Caco-2 (cell line): ENCODE measurements around the gene SMCO2. TPM values are rescaled to one million over a fixed set of nuclear protein-coding genes. Genes with fewer than 3 reads are reported as not detected.

Experiments used
- BruUV-seq: library from RNA; stranded (reverse); fragments of 400-500 nt; replicated peaks from 2 replicates; lab custom pipeline; 2021; lab: Mats Ljungman, UMichigan
- CTCF ChIA-PET: fragments of 300-600 bp; sonication (Branson Sonifier 250); formaldehyde crosslinking; loops from one replicate; lab custom pipeline; 2022; ENCODE audit warnings: antibody characterized with exemption; lab: Charles Lee
- POLR2A ChIA-PET: fragments of 300-600 bp; sonication (Branson Sonifier 250); formaldehyde crosslinking; loops from one replicate; lab custom pipeline; 2022; ENCODE audit warnings: antibody characterized with exemption; lab: Charles Lee
- DNase-seq, 2 experiments: peaks; one replicate each; pipeline versions ENCODE4 v3.0.0 to v3.0.0-alpha.2; 2020 to 2022
- H3K27me3 ChIP-seq: replicated peaks from 2 replicates; pipeline ENCODE4 v1.6.0; 2011; ENCODE audit warnings: low read length; ENCODE audit not compliant: control insufficient read depth, insufficient read depth
- H3K36me3 ChIP-seq: 2 replicates; pipeline ENCODE4 v1.5.1; 2011; ENCODE audit warnings: low read length; ENCODE audit not compliant: control insufficient read depth, insufficient read depth
- H3K4me1 ChIP-seq: fragments of 250-450 bp; sonication (Bioruptor Pico); 2 replicates; pipeline ENCODE4 v1.5.1; 2020; ENCODE audit warnings: mild to moderate bottlenecking
- H3K4me3 ChIP-seq: 2 replicates; pipeline ENCODE4 v1.5.1; 2011; ENCODE audit warnings: low read depth, mild to moderate bottlenecking, control low read depth, low read length
- H3K9me3 ChIP-seq: fragments of 250-450 bp; sonication (Bioruptor Pico); 2 replicates; pipeline ENCODE4 v1.5.1; 2020; ENCODE audit warnings: mild to moderate bottlenecking, moderate library complexity
- H3K27ac Mint-ChIP-seq: one replicate; pipeline ENCODE4 v1.8.0; 2022; ENCODE audit warnings: mixed read lengths; ENCODE audit not compliant: unreplicated experiment
- H3K27me3 Mint-ChIP-seq: one replicate; pipeline ENCODE4 v1.8.0; 2022; ENCODE audit warnings: mixed read lengths; ENCODE audit not compliant: insufficient read depth, unreplicated experiment
- H3K36me3 Mint-ChIP-seq: one replicate; pipeline ENCODE4 v1.8.0; 2022; ENCODE audit warnings: mild to moderate bottlenecking, mixed read lengths; ENCODE audit not compliant: insufficient read depth, unreplicated experiment
- H3K4me1 Mint-ChIP-seq: one replicate; pipeline ENCODE4 v1.8.0; 2022; ENCODE audit warnings: low read depth, mixed read lengths; ENCODE audit not compliant: unreplicated experiment
- H3K4me3 Mint-ChIP-seq: one replicate; pipeline ENCODE4 v1.8.0; 2022; ENCODE audit warnings: mild to moderate bottlenecking, moderate library complexity, mixed read lengths; ENCODE audit not compliant: unreplicated experiment
- H3K9me3 Mint-ChIP-seq: one replicate; pipeline ENCODE4 v1.8.0; 2022; ENCODE audit warnings: mixed read lengths; ENCODE audit not compliant: unreplicated experiment
- CTCF ChIP-seq, 2 experiments: fragments of 200-600 bp in 1 of 2; IDR thresholded peaks; 1 replicate in 1 of 2; 2 replicates in 1 of 2; pipeline versions ENCODE4 v1.5.1 to v1.8.0; 2011 to 2022; ENCODE audit warnings: antibody characterized with exemption in 1 of 2, control low read depth in 1 of 2, inconsistent platforms in 1 of 2, low read depth in 1 of 2, low read length in 1 of 2, mild to moderate bottlenecking in 1 of 2, moderate library complexity in 1 of 2; ENCODE audit not compliant: insufficient read depth in 1 of 2, severe bottlenecking in 1 of 2, unreplicated experiment in 1 of 2
- intact Hi-C: fragments of 100-400 bp; cut with micrococcal nuclease; formaldehyde crosslinking; loops from one replicate; pipeline ENCODE4 v1.10.0; 2022; ENCODE audit not compliant: unreplicated experiment
- total RNA-seq: library from RNA; stranded (reverse); gene quantifications from 2 replicates; pipeline ENCODE4 v1.2.3, GENCODE V29; 2022

SMCO2 gene
- total RNA-seq, 1 experiment from 2014 or later, result 0.93 TPM

GRCh38 chr12:27534060-27534764 lies 87.7 kb downstream of the SMCO2 start:
- Histone ChIP-seq H3K4me1 (peaks cover 3% of the 10 kb centered on the region; the same call in 1 of the 2 replicates), H3K27me3 (no peaks in the 10 kb centered on the region), H3K4me3 (no peak overlapping the region), H3K9me3 (no peaks in the 10 kb centered on the region), H3K36me3 (no peaks in the 10 kb centered on the region; the same call in 1 of the 2 replicates)
- no peak for DNase-seq
- Mint-ChIP-seq H3K36me3 (peaks cover 13% of the 10 kb centered on the region), H3K9me3 (no peaks in the 10 kb centered on the region), H3K4me1 (peaks cover 11% of the 10 kb centered on the region), H3K27ac (no peak overlapping the region), H3K4me3 (no peak overlapping the region), H3K27me3 (no peaks in the 10 kb centered on the region)
- BruUV-seq, result no TSS peak
- TF ChIP-seq CTCF (IDR thresholded peaks at IDR 0.05; ENCODE audit: insufficient read depth in 1 of 2, low read depth in 1 of 2, low read length in 1 of 2, severe bottlenecking in 1 of 2, unreplicated experiment in 1 of 2), result no peak
- POLR2A ChIA-PET, result no interaction called here
- CTCF ChIA-PET, result no interaction called here
- intact Hi-C loops, result no loop called here

- intact Hi-C loops, result no loop called here
- DNase-seq, result no peak
- peaks cover 3% of the 10 kb centered on the region; the same call in 1 of the 2 replicates for H3K4me1 ChIP-seq
- no peak overlapping the region for H3K4me3 ChIP-seq
- BruUV-seq, result no TSS peak
- no peak for TF ChIP-seq CTCF (IDR thresholded peaks at IDR 0.05; ENCODE audit: insufficient read depth in 1 of 2, low read depth in 1 of 2, low read length in 1 of 2, severe bottlenecking in 1 of 2, unreplicated experiment in 1 of 2)
- Mint-ChIP-seq H3K36me3 (peaks cover 13% of the 10 kb centered on the region), H3K4me3 (no peak overlapping the region), H3K27me3 (no peaks in the 10 kb centered on the region), H3K9me3 (no peaks in the 10 kb centered on the region), H3K4me1 (peaks cover 11% of the 10 kb centered on the region), H3K27ac (no peak overlapping the region)
- POLR2A ChIA-PET, result no interaction called here
- H3K36me3 ChIP-seq, result no peaks in the 10 kb centered on the region; the same call in 1 of the 2 replicates
- no peaks in the 10 kb centered on the region for H3K27me3 ChIP-seq
- CTCF ChIA-PET, result no interaction called here
- no peaks in the 10 kb centered on the region for H3K9me3 ChIP-seq
Observed at GRCh38 chr12:27534765-27535161, 88.2 kb downstream of the SMCO2 start.

- Histone ChIP-seq H3K27me3 (no peaks in the 10 kb centered on the region), H3K36me3 (no peaks in the 10 kb centered on the region; the same call in 1 of the 2 replicates), H3K4me1 (peaks cover 3% of the 10 kb centered on the region; the same call in 1 of the 2 replicates), H3K4me3 (no peak overlapping the region), H3K9me3 (no peaks in the 10 kb centered on the region)
- Mint-ChIP-seq H3K27ac (no peak overlapping the region), H3K4me1 (peaks cover 11% of the 10 kb centered on the region), H3K4me3 (no peak overlapping the region), H3K27me3 (no peaks in the 10 kb centered on the region), H3K36me3 (peaks cover 13% of the 10 kb centered on the region), H3K9me3 (no peaks in the 10 kb centered on the region)
- BruUV-seq, result no TSS peak
- CTCF ChIA-PET, result no interaction called here
- intact Hi-C loops, result no loop called here
- no peak for TF ChIP-seq CTCF (IDR thresholded peaks at IDR 0.05; ENCODE audit: insufficient read depth in 1 of 2, low read depth in 1 of 2, low read length in 1 of 2, severe bottlenecking in 1 of 2, unreplicated experiment in 1 of 2)
- POLR2A ChIA-PET, result no interaction called here
- DNase-seq, result no peak
Observed at GRCh38 chr12:27535318-27535717, 88.8 kb downstream of the SMCO2 start.
